ENCODE measurements around the gene UGT1A8. TPM values are rescaled to one million over a fixed set of nuclear protein-coding genes. Genes with fewer than 3 reads are reported as not detected.
"Not testable (repeated sequence)": the region's sequence is repeated elsewhere in the genome, so short reads cannot be mapped to it uniquely, and the experiment has no call there.

UGT1A8 gene
- total RNA-seq, 1 experiment from 2014 or later = not detected

DNA sequence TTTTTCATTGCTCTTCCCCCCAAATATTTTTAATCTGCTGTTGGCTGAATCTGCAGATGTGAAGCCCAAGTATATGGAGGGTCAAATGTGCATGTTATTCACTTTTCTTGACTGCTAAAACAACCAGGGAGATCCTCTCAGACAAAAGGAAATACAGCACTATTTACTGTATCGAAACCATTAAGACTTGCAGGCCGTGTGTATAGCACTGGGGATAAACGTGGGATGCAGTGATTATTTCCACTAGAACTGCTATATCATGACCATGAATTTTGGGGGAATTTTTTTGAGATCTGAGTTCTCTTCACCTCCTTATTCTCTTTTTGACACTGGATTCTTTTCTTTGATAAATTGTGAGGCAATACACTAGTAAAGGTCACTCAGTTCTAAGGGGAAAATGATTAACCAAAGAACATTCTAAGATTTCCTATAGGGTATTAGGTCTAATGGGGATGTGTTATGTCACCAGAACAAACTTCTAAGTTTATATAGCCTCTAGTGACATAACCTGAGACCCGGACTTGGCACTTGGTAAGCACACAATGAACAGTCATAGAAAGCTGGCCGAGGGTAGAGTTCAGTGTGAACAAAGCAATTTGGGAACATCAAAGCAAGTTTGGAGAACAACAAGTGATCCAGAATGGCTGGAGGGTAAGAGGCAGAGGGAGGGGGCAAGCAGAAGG, 127.8 kb downstream of the UGT1A8 start:
- H3K36me3 Mint-ChIP-seq (ENCODE audit: insufficient read depth, unreplicated experiment) = no peaks in the 10 kb centered on the region
- POLR2A ChIA-PET = no interaction called here
- intact Hi-C loops (cut with micrococcal nuclease) = no loop called here
- H3K9me3 Mint-ChIP-seq (ENCODE audit: unreplicated experiment) = peaks cover 7% of the 10 kb centered on the region
- CTCF ChIA-PET = no interaction called here
- H3K4me1 Mint-ChIP-seq (ENCODE audit: insufficient read depth, unreplicated experiment) = no peaks in the 10 kb centered on the region
- no peak for DNase-seq (ENCODE audit: unreplicated experiment)
- TF ChIP-seq, protein P1, sequence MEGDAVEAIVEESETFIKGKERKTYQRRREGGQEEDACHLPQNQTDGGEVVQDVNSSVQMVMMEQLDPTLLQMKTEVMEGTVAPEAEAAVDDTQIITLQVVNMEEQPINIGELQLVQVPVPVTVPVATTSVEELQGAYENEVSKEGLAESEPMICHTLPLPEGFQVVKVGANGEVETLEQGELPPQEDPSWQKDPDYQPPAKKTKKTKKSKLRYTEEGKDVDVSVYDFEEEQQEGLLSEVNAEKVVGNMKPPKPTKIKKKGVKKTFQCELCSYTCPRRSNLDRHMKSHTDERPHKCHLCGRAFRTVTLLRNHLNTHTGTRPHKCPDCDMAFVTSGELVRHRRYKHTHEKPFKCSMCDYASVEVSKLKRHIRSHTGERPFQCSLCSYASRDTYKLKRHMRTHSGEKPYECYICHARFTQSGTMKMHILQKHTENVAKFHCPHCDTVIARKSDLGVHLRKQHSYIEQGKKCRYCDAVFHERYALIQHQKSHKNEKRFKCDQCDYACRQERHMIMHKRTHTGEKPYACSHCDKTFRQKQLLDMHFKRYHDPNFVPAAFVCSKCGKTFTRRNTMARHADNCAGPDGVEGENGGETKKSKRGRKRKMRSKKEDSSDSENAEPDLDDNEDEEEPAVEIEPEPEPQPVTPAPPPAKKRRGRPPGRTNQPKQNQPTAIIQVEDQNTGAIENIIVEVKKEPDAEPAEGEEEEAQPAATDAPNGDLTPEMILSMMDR (IDR thresholded peaks at IDR 0.05; ENCODE audit: unreplicated experiment) = no peak
- no peaks in the 10 kb centered on the region for H3K27me3 Mint-ChIP-seq (ENCODE audit: insufficient read depth, unreplicated experiment)
- no peak overlapping the region for H3K4me3 Mint-ChIP-seq (ENCODE audit: unreplicated experiment)
- no TSS peak for BruUV-seq (replicated peaks)
- no peak overlapping the region for H3K27ac Mint-ChIP-seq (ENCODE audit: low read depth, unreplicated experiment)

DNA sequence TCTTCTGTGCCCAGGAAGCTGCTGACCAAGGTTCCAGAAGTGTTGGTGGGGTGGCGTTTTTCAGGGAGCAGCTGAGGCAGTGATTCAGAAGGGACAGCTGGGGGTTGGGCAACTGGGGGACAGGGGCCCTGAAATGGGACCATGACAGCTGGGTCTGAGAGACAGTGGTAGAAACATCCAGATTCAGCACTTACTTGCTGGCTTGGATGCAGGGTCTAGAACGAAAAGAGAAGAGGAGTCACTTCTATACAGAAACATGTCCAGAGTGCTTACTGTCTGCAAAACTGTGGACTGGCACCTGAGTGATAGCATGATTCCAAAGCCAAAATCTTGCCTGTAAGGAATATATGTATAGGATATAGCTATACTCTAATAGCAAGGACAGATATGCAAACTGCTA, 128.4 kb downstream of the UGT1A8 start:
- POLR2A ChIA-PET; H3K9me3 Mint-ChIP-seq (ENCODE audit: unreplicated experiment); H3K4me3 Mint-ChIP-seq (ENCODE audit: unreplicated experiment); CTCF ChIA-PET; DNase-seq (ENCODE audit: unreplicated experiment); H3K36me3 Mint-ChIP-seq (ENCODE audit: insufficient read depth, unreplicated experiment); H3K27ac Mint-ChIP-seq (ENCODE audit: low read depth, unreplicated experiment); intact Hi-C loops (cut with micrococcal nuclease); BruUV-seq (replicated peaks); H3K27me3 Mint-ChIP-seq (ENCODE audit: insufficient read depth, unreplicated experiment); H3K4me1 Mint-ChIP-seq (ENCODE audit: insufficient read depth, unreplicated experiment): not testable (repeated sequence)

- H3K27me3 Mint-ChIP-seq (ENCODE audit: insufficient read depth, unreplicated experiment) = no peaks in the 10 kb centered on the region
- H3K27ac Mint-ChIP-seq (ENCODE audit: low read depth, unreplicated experiment) = no peak overlapping the region
- DNase-seq (ENCODE audit: unreplicated experiment) = no peak
- CTCF ChIA-PET = no interaction called here
- POLR2A ChIA-PET = interaction anchor here (0.6 kb wide), 1 partner anchor 74 kb away, joined by 3 read pairs; no protein-coding TSS in a partner anchor
- H3K4me1 Mint-ChIP-seq (ENCODE audit: insufficient read depth, unreplicated experiment) = no peaks in the 10 kb centered on the region
- H3K9me3 Mint-ChIP-seq (ENCODE audit: unreplicated experiment) = peaks cover 16% of the 10 kb centered on the region
- TF ChIP-seq, protein P1 (IDR thresholded peaks at IDR 0.05; ENCODE audit: unreplicated experiment) = no peak
- no TSS peak for BruUV-seq (replicated peaks)
- H3K36me3 Mint-ChIP-seq (ENCODE audit: insufficient read depth, unreplicated experiment) = no peaks in the 10 kb centered on the region
- H3K4me3 Mint-ChIP-seq (ENCODE audit: unreplicated experiment) = no peak overlapping the region
- intact Hi-C loops (cut with micrococcal nuclease) = no loop called here
These were observed 129.2 kb downstream of the UGT1A8 start for GRCh38 chr2:233746475-233747282.

DNA sequence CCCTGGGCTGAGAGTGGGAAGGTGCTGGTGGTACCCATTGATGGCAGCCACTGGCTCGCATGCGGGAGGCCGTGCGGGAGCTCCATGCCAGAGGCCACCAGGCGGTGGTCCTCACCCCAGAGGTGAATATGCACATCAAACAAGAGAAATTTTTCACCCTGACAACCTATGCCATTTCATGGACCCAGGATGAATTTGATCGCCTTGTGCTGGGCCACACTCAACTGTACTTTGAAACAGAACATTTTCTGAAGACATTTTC, 129.8 kb downstream of the UGT1A8 start:
- Mint-ChIP-seq H3K36me3 (ENCODE audit: insufficient read depth, unreplicated experiment) (no peaks in the 10 kb centered on the region), H3K9me3 (ENCODE audit: unreplicated experiment) (peaks cover 18% of the 10 kb centered on the region), H3K4me3 (ENCODE audit: unreplicated experiment) (no peak overlapping the region), H3K4me1 (ENCODE audit: insufficient read depth, unreplicated experiment) (no peaks in the 10 kb centered on the region), H3K27ac (ENCODE audit: low read depth, unreplicated experiment) (no peak overlapping the region), H3K27me3 (ENCODE audit: insufficient read depth, unreplicated experiment) (no peaks in the 10 kb centered on the region)
- CTCF ChIA-PET = no interaction called here
- no TSS peak for BruUV-seq (replicated peaks)
- TF ChIP-seq, protein P1 (IDR thresholded peaks at IDR 0.05; ENCODE audit: unreplicated experiment) = no peak
- DNase-seq (ENCODE audit: unreplicated experiment) = no peak
- POLR2A ChIA-PET = interaction anchor here (0.6 kb wide), 1 partner anchor 74 kb away, joined by 3 read pairs; no protein-coding TSS in a partner anchor
- intact Hi-C loops (cut with micrococcal nuclease) = no loop called here

DNA sequence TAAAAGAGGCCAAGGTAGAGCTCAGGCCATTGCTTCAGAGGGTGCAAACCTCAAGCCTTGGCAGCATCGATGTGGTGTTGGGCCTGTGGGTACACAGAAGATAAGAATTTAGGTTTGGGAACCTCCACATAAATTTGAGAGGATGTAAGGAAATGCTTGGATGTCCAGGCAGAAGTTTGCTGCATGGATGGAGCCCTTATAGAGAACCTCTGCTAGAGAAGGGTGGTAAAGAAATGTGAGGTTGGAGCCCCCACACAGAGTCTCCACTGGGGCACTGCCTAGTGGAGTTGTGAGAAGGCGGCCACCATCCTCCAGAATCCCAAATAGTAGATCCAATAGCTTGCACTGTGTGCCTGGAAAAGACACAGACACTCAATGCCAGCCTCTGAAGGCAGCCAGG, 133.3 kb downstream of the UGT1A8 start:
- H3K9me3 Mint-ChIP-seq (ENCODE audit: unreplicated experiment) = peaks cover 18% of the 10 kb centered on the region
- H3K4me1 Mint-ChIP-seq (ENCODE audit: insufficient read depth, unreplicated experiment); H3K4me3 Mint-ChIP-seq (ENCODE audit: unreplicated experiment); H3K27me3 Mint-ChIP-seq (ENCODE audit: insufficient read depth, unreplicated experiment); H3K27ac Mint-ChIP-seq (ENCODE audit: low read depth, unreplicated experiment); BruUV-seq (replicated peaks); DNase-seq (ENCODE audit: unreplicated experiment); H3K36me3 Mint-ChIP-seq (ENCODE audit: insufficient read depth, unreplicated experiment); intact Hi-C loops (cut with micrococcal nuclease): not testable (repeated sequence)
- ChIA-PET CTCF (interaction anchor here (0.6 to 0.7 kb wide), 2 partner anchors 191 to 238 kb away, joined by 3 read pairs; no protein-coding TSS in a partner anchor), POLR2A (interaction anchor here (0.6 kb wide), 1 partner anchor 31 kb away, joined by 3 read pairs; no protein-coding TSS in a partner anchor)

GRCh38 chr2:233751212-233752009, 134.0 kb downstream of the UGT1A8 start:
- ChIA-PET POLR2A (interaction anchor here (0.6 kb wide), 1 partner anchor 31 kb away, joined by 3 read pairs; no protein-coding TSS in a partner anchor), CTCF (interaction anchor here (0.6 to 0.7 kb wide), 3 partner anchors 14 to 238 kb away, joined by 3 to 5 read pairs (median 3); no protein-coding TSS in a partner anchor)
- H3K9me3 Mint-ChIP-seq (ENCODE audit: unreplicated experiment) = peaks cover 18% of the 10 kb centered on the region
- BruUV-seq (replicated peaks); intact Hi-C loops (cut with micrococcal nuclease); H3K4me3 Mint-ChIP-seq (ENCODE audit: unreplicated experiment); H3K36me3 Mint-ChIP-seq (ENCODE audit: insufficient read depth, unreplicated experiment); H3K4me1 Mint-ChIP-seq (ENCODE audit: insufficient read depth, unreplicated experiment); H3K27ac Mint-ChIP-seq (ENCODE audit: low read depth, unreplicated experiment); DNase-seq (ENCODE audit: unreplicated experiment); H3K27me3 Mint-ChIP-seq (ENCODE audit: insufficient read depth, unreplicated experiment): not testable (repeated sequence)
